HS-5 (cell line): ENCODE data around the gene ADORA1.

ENCODE experiments used
- DNase-seq: peaks from one replicate; pipeline ENCODE4 v3.0.0-alpha.2; 2012; ENCODE audit warnings: low read depth

Gene ADORA1

GRCh38 chr1:203158423-203158822, 30.9 kb downstream of the ADORA1 start:
- DNase-seq: no peak

GRCh38 chr1:203158960-203159665, 31.6 kb downstream of the ADORA1 start:
- DNase-seq: no peak

GRCh38 chr1:203159844-203160243, 32.3 kb downstream of the ADORA1 start:
- DNase-seq: no peak

- DNase-seq: no peak
Observed at GRCh38 chr1:203161175-203161574, 33.6 kb downstream of the ADORA1 start.

GRCh38 chr1:203161703-203162102, 34.2 kb downstream of the ADORA1 start:
- DNase-seq: no peak

GRCh38 chr1:203162403-203162802, 34.9 kb downstream of the ADORA1 start:
- no peak for DNase-seq

GRCh38 chr1:203163891-203164635, 36.5 kb downstream of the ADORA1 start:
- no peak for DNase-seq

GRCh38 chr1:203165101-203165799, 37.7 kb downstream of the ADORA1 start:
- no peak for DNase-seq

GRCh38 chr1:203165800-203166161, 38.3 kb downstream of the ADORA1 start:
- DNase-seq: no peak

GRCh38 chr1:203166192-203166940, 38.8 kb downstream of the ADORA1 start:
- DNase-seq: no peak

- DNase-seq: no peak
Observed at GRCh38 chr1:203167026-203167912, 39.7 kb downstream of the ADORA1 start.

- no peak for DNase-seq
Observed at GRCh38 chr1:203167913-203168200, 40.3 kb downstream of the ADORA1 start.

- DNase-seq: no peak
Observed at GRCh38 chr1:203168256-203168786, 40.8 kb downstream of the ADORA1 start.

GRCh38 chr1:203168991-203169390, 41.5 kb downstream of the ADORA1 start:
- no peak for DNase-seq

- no peak for DNase-seq
Observed at GRCh38 chr1:203169770-203170520, 42.4 kb downstream of the ADORA1 start.

- DNase-seq: no peak
Observed at GRCh38 chr1:203170625-203171330, 43.3 kb downstream of the ADORA1 start.

GRCh38 chr1:203171341-203172183, 44.0 kb downstream of the ADORA1 start:
- DNase-seq: no peak

- DNase-seq: no peak
Observed at GRCh38 chr1:203172184-203173010, 44.9 kb downstream of the ADORA1 start.
